Naive thymus-derived CD4-positive, alpha-beta T cell (primary cell): ENCODE data around the gene PPRC1. TPM values are rescaled to one million over a fixed set of nuclear protein-coding genes. Genes with fewer than 3 reads are reported as not detected.
A peak's percentile ranks its signal among the peaks of the same experiment; 100 is the strongest.

Source experiments
- ATAC-seq: fragments of 150-1000 bp; cut with Tn5 transposase; 2 replicates; pipeline ENCODE4 v1.10.0; 2021; ENCODE audit warnings: mild to moderate bottlenecking, moderate library complexity
- CTCF ChIA-PET: fragments of 350-600 bp; sonication (Branson Sonifier 250); formaldehyde crosslinking; loops from one replicate; lab custom pipeline; 2021; ENCODE audit warnings: antibody characterized with exemption; lab: Charles Lee
- POLR2A ChIA-PET: fragments of 350-600 bp; sonication (Branson Sonifier 250); formaldehyde crosslinking; loops from one replicate; lab custom pipeline; 2021; ENCODE audit warnings: antibody characterized with exemption, inconsistent platforms; lab: Charles Lee
- DNase-seq, 9 donors: peaks; one replicate each; pipeline versions ENCODE4 v3.0.0 to v3.0.0-alpha.2; 2020 to 2022; ENCODE audit warnings: mixed read lengths in 1 of 9
- H3K27ac ChIP-seq: one replicate; pipeline ENCODE4 v1.7.0; 2013; ENCODE audit warnings: mild to moderate bottlenecking, low read depth, low read length, moderate library complexity
- H3K27me3 ChIP-seq, 2 donors: one replicate each; pipeline ENCODE4 v1.7.0; 2013; ENCODE audit warnings: low read length in 2 of 2, mild to moderate bottlenecking in 2 of 2, moderate library complexity in 2 of 2; ENCODE audit not compliant: control insufficient read depth in 2 of 2, insufficient read depth in 2 of 2
- H3K36me3 ChIP-seq, 3 experiments: 1 replicate in 2 of 3; 2 replicates in 1 of 3; pipeline ENCODE4 v1.7.0; 2013; ENCODE audit warnings: low read length in 3 of 3, mild to moderate bottlenecking in 3 of 3, moderate library complexity in 1 of 3; ENCODE audit not compliant: insufficient read depth in 3 of 3, control insufficient read depth in 2 of 3
- H3K4me1 ChIP-seq, 2 donors: one replicate each; pipeline ENCODE4 v1.7.0; 2013; ENCODE audit warnings: low read length in 2 of 2, mild to moderate bottlenecking in 2 of 2, moderate library complexity in 1 of 2; ENCODE audit not compliant: control insufficient read depth in 2 of 2, insufficient read depth in 2 of 2
- H3K4me3 ChIP-seq: 2 replicates; pipeline ENCODE4 v1.7.0; 2013; ENCODE audit warnings: mild to moderate bottlenecking, low read length
- H3K9me3 ChIP-seq, 3 experiments: 1 replicate in 2 of 3; 2 replicates in 1 of 3; pipeline ENCODE4 v1.7.0; 2013; ENCODE audit warnings: low read length in 3 of 3; ENCODE audit not compliant: control insufficient read depth in 2 of 3
- H3K27ac Mint-ChIP-seq, 9 donors: one replicate each; pipeline ENCODE4 v1.8.0; 2020 to 2022; ENCODE audit warnings: mixed read lengths in 9 of 9, mild to moderate bottlenecking in 8 of 9, moderate library complexity in 5 of 9, inconsistent platforms in 2 of 9
- H3K27me3 Mint-ChIP-seq, 5 donors: one replicate each; pipeline ENCODE4 v1.8.0; 2021 to 2022; ENCODE audit warnings: mixed read lengths in 5 of 5, mild to moderate bottlenecking in 1 of 5
- H3K36me3 Mint-ChIP-seq, 5 donors: one replicate each; pipeline ENCODE4 v1.8.0; 2020 to 2022; ENCODE audit warnings: mixed read lengths in 5 of 5, mild to moderate bottlenecking in 3 of 5, inconsistent platforms in 1 of 5
- H3K4me1 Mint-ChIP-seq, 7 donors: one replicate each; pipeline ENCODE4 v1.8.0; 2020 to 2022; ENCODE audit warnings: mixed read lengths in 7 of 7, mild to moderate bottlenecking in 3 of 7, inconsistent platforms in 1 of 7
- H3K4me3 Mint-ChIP-seq, 10 donors: one replicate each; pipeline ENCODE4 v1.8.0; 2020 to 2022; ENCODE audit warnings: mild to moderate bottlenecking in 10 of 10, mixed read lengths in 10 of 10, moderate library complexity in 6 of 10, inconsistent platforms in 2 of 10
- H3K9me3 Mint-ChIP-seq, 11 donors: one replicate each; pipeline ENCODE4 v1.8.0; 2020 to 2022; ENCODE audit warnings: mixed read lengths in 11 of 11, mild to moderate bottlenecking in 4 of 11, inconsistent platforms in 1 of 11, moderate library complexity in 1 of 11
- intact Hi-C, 2 donors: fragments of 100-400 bp; cut with micrococcal nuclease; formaldehyde crosslinking; loops; one replicate each; pipeline ENCODE4 v1.15.1; 2023
- polyA plus RNA-seq, 2 donors: library from polyadenylated mRNA; unstranded; fragments of 300-500 nt; fragmentation: Illumina TruSeq; gene quantifications; one replicate each; pipeline ENCODE4 v1.2.3, GENCODE V29; 2021
- total RNA-seq, 6 experiments: library from RNA in 5 of 6; stranded (reverse) in 5 of 6; gene quantifications; 1 replicate in 5 of 6; 2 replicates in 1 of 6; pipeline ENCODE4 v1.2.3 and lab custom pipeline; 2021 to 2026

PPRC1 gene
- total and polyA plus RNA-seq, 7 experiments from 2014 or later = 9.7 to 56.5 (median 35.7) TPM

DNA sequence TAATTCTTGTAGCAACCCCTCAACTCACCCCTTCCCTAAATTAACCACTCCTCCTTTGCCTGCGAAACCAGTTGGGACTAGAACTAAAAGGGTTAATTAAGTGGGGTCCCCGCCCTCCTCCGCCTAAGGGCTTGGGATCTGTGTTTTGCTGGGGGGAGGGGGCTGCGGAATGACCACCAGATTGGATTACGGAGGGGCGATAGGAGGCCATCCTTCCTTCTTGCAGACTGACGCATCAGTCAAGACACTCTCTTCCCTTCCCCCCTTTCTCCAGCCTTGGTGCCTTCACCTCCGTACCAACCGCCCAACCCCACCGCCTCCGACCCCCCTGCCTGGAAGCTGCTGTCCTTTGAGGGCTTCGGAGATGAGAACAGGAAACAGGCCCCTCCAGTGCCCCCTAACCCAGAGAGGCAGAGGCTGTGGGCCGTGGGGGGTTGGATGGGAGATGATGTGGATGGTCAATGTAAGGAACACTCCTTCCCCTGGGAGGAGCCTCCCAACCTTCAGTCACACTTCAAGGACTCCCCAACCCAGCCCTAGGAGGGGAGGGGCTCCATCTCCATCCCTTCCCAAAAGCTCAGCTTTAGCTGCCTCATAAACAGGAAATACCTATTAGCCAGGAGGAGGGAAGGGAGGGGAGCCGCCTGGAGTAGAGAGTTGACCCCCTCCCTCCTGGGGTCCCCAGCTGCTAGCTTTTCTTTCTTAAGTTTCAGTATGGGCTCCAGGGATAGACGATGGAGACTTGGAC is 11.7 kb upstream of the PPRC1 start:
- H3K36me3 Mint-ChIP-seq = no peaks in the 10 kb centered on the region
- peak in 2 of 9 donors; percentile 33 to 41 for DNase-seq
- Histone ChIP-seq H3K27me3 (no peaks in the 10 kb centered on the region), H3K36me3 (peaks cover 0 to 3% (median 0%) of the 10 kb centered on the region in 3 experiments), H3K9me3 (no peaks in the 10 kb centered on the region), H3K4me3 (peak overlapping the region; percentile 90), H3K4me1 (peaks cover 35 to 37% of the 10 kb centered on the region in 2 donors), H3K27ac (peak overlapping the region; percentile 97)
- ATAC-seq = no peak
- CTCF ChIA-PET = interaction anchor here (2.8 kb wide), 1 partner anchor 11 kb away, joined by 12 read pairs; the partner anchor contains the start of gene PPRC1
- intact Hi-C loops = loop anchor here (1.0 kb wide), 3 partner anchors 11 to 303 kb away; partner anchors contain the start of genes NOLC1 (in 2 of the 2) and OGA (in 1 of the 2)
- no peaks in the 10 kb centered on the region for H3K27me3 Mint-ChIP-seq
- POLR2A ChIA-PET = interaction anchor here (0.6 to 1.9 kb wide), 7 partner anchors 8 to 629 kb away, joined by 3 to 10 read pairs (median 3); partner anchors contain the start of gene PPRC1
- peak overlapping the region; percentile 80 to 97 (median 94) for H3K27ac Mint-ChIP-seq
- H3K4me1 Mint-ChIP-seq = peaks cover 29 to 57% (median 50%) of the 10 kb centered on the region in 7 donors
- H3K4me3 Mint-ChIP-seq = peak overlapping the region; percentile 87 to 98 (median 92)
- H3K9me3 Mint-ChIP-seq = no peaks in the 10 kb centered on the region

GRCh38 chr10:102121739-102122372 is 11.0 kb upstream of the PPRC1 start:
- Histone ChIP-seq H3K4me1 (peaks cover 28 to 30% of the 10 kb centered on the region in 2 donors), H3K27me3 (no peaks in the 10 kb centered on the region), H3K27ac (peak overlapping the region; percentile 97), H3K4me3 (peak overlapping the region; percentile 90), H3K36me3 (peaks cover 0 to 3% (median 0%) of the 10 kb centered on the region in 3 experiments), H3K9me3 (no peaks in the 10 kb centered on the region)
- H3K36me3 Mint-ChIP-seq = peaks cover 0 to 2% (median 0%) of the 10 kb centered on the region in 5 donors
- intact Hi-C loops = no loop called here
- CTCF ChIA-PET = interaction anchor here (0.6 to 2.8 kb wide), 2 partner anchors 10 to 281 kb away, joined by 3 to 12 read pairs; partner anchors contain the start of gene PPRC1
- ATAC-seq (no peak), DNase-seq (no peak)
- no peaks in the 10 kb centered on the region for H3K27me3 Mint-ChIP-seq
- H3K4me1 Mint-ChIP-seq = peaks cover 22 to 50% (median 43%) of the 10 kb centered on the region in 7 donors
- POLR2A ChIA-PET = interaction anchor here (0.6 to 1.9 kb wide), 9 partner anchors 9 to 276 kb away, joined by 3 to 11 read pairs (median 3); partner anchors contain the start of gene PPRC1
- H3K4me3 Mint-ChIP-seq = peak overlapping the region; percentile 43 to 98 (median 92)
- H3K9me3 Mint-ChIP-seq = no peaks in the 10 kb centered on the region
- peak overlapping the region; percentile 78 to 97 (median 91) for H3K27ac Mint-ChIP-seq

DNA sequence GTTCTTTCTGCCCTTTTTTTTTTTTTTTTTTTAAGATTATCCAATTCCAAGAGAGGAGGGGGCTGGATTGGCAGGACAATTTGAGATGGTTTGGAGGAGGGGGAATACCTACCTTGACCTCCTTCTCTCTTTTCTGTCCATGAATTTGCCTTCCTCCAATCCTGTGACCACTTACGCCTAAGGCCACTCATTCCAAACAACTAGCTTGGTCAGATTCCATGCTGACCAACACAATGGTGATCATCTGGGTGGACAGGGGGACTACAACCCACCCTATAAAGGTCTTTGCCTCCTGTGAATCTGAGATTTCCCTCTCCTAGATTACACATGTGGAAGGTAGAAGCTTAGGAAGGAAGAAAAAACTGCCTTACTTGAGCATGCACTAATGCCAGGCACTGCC is 10.4 kb upstream of the PPRC1 start:
- peak overlapping the region in 8 of 9 donors; percentile 2 to 97 (median 76) for H3K27ac Mint-ChIP-seq
- ATAC-seq (no peak), DNase-seq (no peak)
- no peaks in the 10 kb centered on the region for H3K9me3 Mint-ChIP-seq
- H3K36me3 Mint-ChIP-seq = peaks cover 0 to 2% (median 0%) of the 10 kb centered on the region in 5 donors
- intact Hi-C loops = no loop called here
- ChIA-PET POLR2A (interaction anchor here (0.6 to 1.9 kb wide), 8 partner anchors 10 to 1266 kb away, joined by 3 to 11 read pairs (median 3); partner anchors contain the start of gene PPRC1), CTCF (interaction anchor here (0.8 to 2.8 kb wide), 2 partner anchors 10 kb away, joined by 3 to 12 read pairs; partner anchors contain the start of gene PPRC1)
- Histone ChIP-seq H3K4me3 (no peak overlapping the region), H3K27me3 (no peaks in the 10 kb centered on the region), H3K36me3 (peaks cover 0 to 3% (median 0%) of the 10 kb centered on the region in 3 experiments), H3K27ac (peak overlapping the region; percentile 97), H3K9me3 (no peaks in the 10 kb centered on the region), H3K4me1 (peaks cover 23 to 24% of the 10 kb centered on the region in 2 donors)
- H3K4me1 Mint-ChIP-seq = peaks cover 16 to 44% (median 38%) of the 10 kb centered on the region in 7 donors
- no peaks in the 10 kb centered on the region for H3K27me3 Mint-ChIP-seq
- H3K4me3 Mint-ChIP-seq = peak overlapping the region in 5 of 10 donors; percentile 14 to 94 (median 37)

DNA sequence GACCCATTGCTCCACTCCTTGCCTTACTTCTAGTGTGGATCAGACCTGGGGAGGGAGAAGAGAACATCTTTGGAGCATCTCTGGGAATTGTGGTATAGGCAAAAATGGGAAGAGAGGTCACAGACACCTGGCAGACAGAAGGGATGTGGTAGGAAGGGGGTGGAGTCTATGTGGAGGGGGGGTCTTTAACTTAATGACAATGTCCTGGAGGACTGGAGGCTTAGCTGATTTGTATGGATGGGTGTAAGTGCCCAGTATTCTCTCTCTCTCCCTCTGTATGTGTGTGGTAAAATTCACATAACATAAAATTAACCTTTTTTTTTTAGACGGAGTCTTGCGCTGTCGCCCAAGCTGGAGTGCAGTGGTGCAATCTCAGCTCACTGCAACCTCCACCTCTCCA is 9.6 kb upstream of the PPRC1 start:
- Histone ChIP-seq H3K9me3 (no peaks in the 10 kb centered on the region), H3K36me3 (peaks cover 0 to 3% (median 0%) of the 10 kb centered on the region in 3 experiments), H3K4me3 (no peak overlapping the region), H3K27me3 (no peaks in the 10 kb centered on the region), H3K27ac (peak overlapping the region; percentile 24), H3K4me1 (peaks cover 15 to 17% of the 10 kb centered on the region in 2 donors)
- CTCF ChIA-PET = interaction anchor here (0.6 to 2.8 kb wide), 3 partner anchors 9 to 271 kb away, joined by 3 to 12 read pairs (median 3); partner anchors contain the start of gene PPRC1
- no peak for DNase-seq
- no peak for ATAC-seq
- peaks cover 8 to 36% (median 30%) of the 10 kb centered on the region in 7 donors for H3K4me1 Mint-ChIP-seq
- H3K4me3 Mint-ChIP-seq = peak overlapping the region in 1 of 10 donors; percentile 43
- H3K9me3 Mint-ChIP-seq = no peaks in the 10 kb centered on the region
- peaks cover 0 to 2% (median 0%) of the 10 kb centered on the region in 5 donors for H3K36me3 Mint-ChIP-seq
- H3K27ac Mint-ChIP-seq = peak overlapping the region in 7 of 9 donors; percentile 2 to 97 (median 80)
- intact Hi-C loops = no loop called here
- POLR2A ChIA-PET = interaction anchor here (0.6 to 1.9 kb wide), 4 partner anchors 9 to 1265 kb away, joined by 3 to 11 read pairs (median 4); partner anchors contain the start of genes NOLC1 and PPRC1
- H3K27me3 Mint-ChIP-seq = no peaks in the 10 kb centered on the region

DNA sequence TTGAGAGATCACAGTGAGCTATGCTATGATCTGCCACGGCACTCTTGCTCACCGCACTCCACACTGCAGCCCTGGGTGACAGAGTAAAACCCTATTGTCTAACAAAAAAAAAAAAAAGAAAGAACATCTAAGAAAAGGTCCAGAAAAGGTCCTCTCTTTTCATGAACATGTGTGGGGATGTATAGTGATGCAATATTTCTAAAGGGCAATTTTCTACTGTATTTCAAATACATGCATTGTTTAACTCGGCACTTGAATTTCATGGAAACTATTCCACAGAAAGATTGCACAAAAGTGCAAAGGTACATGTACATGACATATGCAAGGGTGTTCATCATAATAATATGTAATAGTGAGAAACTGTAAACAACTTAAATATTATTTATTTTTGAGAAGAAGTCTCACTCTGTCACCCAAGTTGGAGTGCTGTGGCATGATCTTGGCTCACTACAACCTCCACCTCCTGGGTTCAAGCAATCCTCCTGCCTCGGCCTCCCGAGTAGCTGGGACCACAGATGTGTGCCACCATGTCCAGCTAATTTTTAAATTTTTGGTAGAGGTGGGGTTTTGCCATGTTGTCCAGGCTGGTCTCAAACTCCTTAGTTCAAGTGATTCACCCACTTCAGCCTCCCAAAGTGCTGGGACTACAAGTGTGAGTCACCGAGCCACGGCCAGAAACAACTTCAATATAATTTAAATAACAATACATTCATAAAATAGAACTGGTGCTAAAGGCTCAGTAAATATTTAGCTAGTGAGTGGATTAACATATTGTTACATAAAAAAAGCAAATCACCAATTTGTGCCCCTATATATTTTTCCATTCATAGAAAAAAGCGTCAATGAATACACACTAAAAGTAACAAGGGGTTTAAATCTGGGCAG is 1.3 kb upstream of the PPRC1 start:
- ATAC-seq (no peak), DNase-seq (no peak)
- H3K9me3 Mint-ChIP-seq = no peaks in the 10 kb centered on the region
- Histone ChIP-seq H3K4me3 (no peak overlapping the region), H3K27ac (peak overlapping the region; percentile 89), H3K27me3 (no peaks in the 10 kb centered on the region), H3K36me3 (peaks cover 0 to 7% (median 0%) of the 10 kb centered on the region in 3 experiments), H3K9me3 (no peaks in the 10 kb centered on the region), H3K4me1 (peaks cover 15 to 26% of the 10 kb centered on the region in 2 donors)
- ChIA-PET POLR2A (interaction anchor here (0.6 to 2.0 kb wide), 13 partner anchors 9 to 513 kb away, joined by 3 to 15 read pairs (median 7); partner anchors contain the start of genes HPS6, LDB1, NOLC1 and TRIM8), CTCF (interaction anchor here (0.5 to 2.2 kb wide), 12 partner anchors 10 to 1165 kb away, joined by 3 to 12 read pairs (median 4); partner anchors contain the start of gene NOLC1)
- intact Hi-C loops = loop anchor here (1.0 to 5.0 kb wide), 24 partner anchors 11 to 1236 kb away; partner anchors contain the start of genes ACTR1A (in 2 of the 2), ARMH3 (in 2 of the 2), BORCS7 (in 2 of the 2) and GBF1 (in 2 of the 2)
- H3K4me3 Mint-ChIP-seq = peak overlapping the region in 4 of 10 donors; percentile 94 to 99 (median 98)
- H3K4me1 Mint-ChIP-seq = peaks cover 29 to 42% (median 38%) of the 10 kb centered on the region in 7 donors
- H3K27ac Mint-ChIP-seq = peak overlapping the region in 6 of 9 donors; percentile 89 to 99 (median 94)
- peaks cover 0 to 6% (median 0%) of the 10 kb centered on the region in 5 donors for H3K36me3 Mint-ChIP-seq
- no peaks in the 10 kb centered on the region for H3K27me3 Mint-ChIP-seq
